Prostate gland (tissue), 2 donors: Measurements from ENCODE around the gene ARL3. TPM values are rescaled to one million over a fixed set of nuclear protein-coding genes. Genes with fewer than 3 reads are reported as not detected.

Experiments used
- DNase-seq: peaks from one replicate; pipeline ENCODE4 v3.0.0-alpha.2; 2019; ENCODE audit warnings: low spot score
- H3K27ac ChIP-seq, 2 donors: fragments of 200-600 bp; sonication (generic); 2 replicates each; pipeline ENCODE4 v1.5.1; 2017 to 2019
- H3K27me3 ChIP-seq: fragments of 200-600 bp; sonication (generic); replicated peaks from 2 replicates; pipeline ENCODE4 v1.5.1; 2019; ENCODE audit not compliant: insufficient read depth
- H3K36me3 ChIP-seq, 2 donors: fragments of 200-600 bp; sonication (generic); 1 replicate in 1 of 2; 2 replicates in 1 of 2; pipeline versions ENCODE4 v1.5.1 to v1.8.1; 2017 to 2019
- H3K4me1 ChIP-seq: fragments of 200-600 bp; sonication (generic); replicated peaks from 2 replicates; pipeline ENCODE4 v1.5.1; 2019
- H3K4me3 ChIP-seq, 2 donors: fragments of 200-600 bp; sonication (generic); 2 replicates each; pipeline ENCODE4 v1.5.1; 2017 to 2019
- H3K9me3 ChIP-seq: fragments of 200-600 bp; sonication (generic); 2 replicates; pipeline ENCODE4 v1.5.1; 2017
- POLR2A ChIP-seq: fragments of 450-650 bp; IDR thresholded peaks from one replicate; pipeline ENCODE4 v1.6.1; 2016; ENCODE audit warnings: antibody characterized with exemption, mild to moderate bottlenecking
- POLR2AphosphoS5 ChIP-seq: sonication (generic); formaldehyde crosslinking; IDR thresholded peaks from one replicate; pipeline ENCODE4 v1.6.1; 2017; ENCODE audit warnings: antibody characterized with exemption
- WGBS: methylation state at CpG from one replicate; pipeline ENCODE4 v1.1.5; 2018; 5-methylcytosine and 5-hydroxymethylcytosine counted together
- intact Hi-C: fragments of 100-400 bp; cut with DNase I; formaldehyde crosslinking; loops from one replicate; pipeline ENCODE4 v1.14.2; 2022
- total RNA-seq, 2 donors: library from RNA; depleted of rRNA; stranded (reverse); fragments of >200 nt; gene quantifications; one replicate each; pipeline ENCODE4 v1.1.0, GENCODE V29; 2016
- TF ChIP-seq, protein P1 (sequence below), 4 experiments: fragments of 200-600 bp in 2 of 4; fragments of 450-650 bp in 2 of 4; sonication (generic) in 2 of 4; IDR thresholded peaks; 1 replicate in 3 of 4; 2 replicates in 1 of 4; pipeline ENCODE4 v1.5.1; 2016 to 2019; ENCODE audit warnings: antibody characterized with exemption in 4 of 4, mild to moderate bottlenecking in 2 of 4, moderate library complexity in 2 of 4

ARL3 gene
- total RNA-seq, 2 donors from 2014 or later = 8.0 to 8.5 TPM

DNA sequence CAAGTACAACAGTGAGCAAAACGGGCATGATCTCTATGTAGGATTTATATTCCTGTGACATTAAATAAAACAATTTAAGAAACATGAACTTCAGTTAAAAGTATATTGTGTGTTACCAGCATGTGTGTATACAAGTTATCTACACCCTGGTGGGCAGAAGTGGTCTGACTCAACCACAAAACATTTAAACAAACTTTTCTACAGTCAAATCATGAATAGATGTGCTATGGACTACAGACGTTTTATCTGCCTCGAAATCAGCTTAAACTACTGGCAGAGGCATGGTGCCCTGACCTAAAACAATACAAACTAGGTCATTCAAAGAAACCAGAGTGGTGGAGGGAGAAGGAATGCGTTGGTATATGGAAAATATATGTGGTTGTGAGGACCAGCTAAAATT lies 3.6 kb downstream of the ARL3 start:
- no peak overlapping the region for H3K27ac ChIP-seq
- no peaks in the 10 kb centered on the region for H3K4me1 ChIP-seq
- no peaks in the 10 kb centered on the region for H3K9me3 ChIP-seq

DNA sequence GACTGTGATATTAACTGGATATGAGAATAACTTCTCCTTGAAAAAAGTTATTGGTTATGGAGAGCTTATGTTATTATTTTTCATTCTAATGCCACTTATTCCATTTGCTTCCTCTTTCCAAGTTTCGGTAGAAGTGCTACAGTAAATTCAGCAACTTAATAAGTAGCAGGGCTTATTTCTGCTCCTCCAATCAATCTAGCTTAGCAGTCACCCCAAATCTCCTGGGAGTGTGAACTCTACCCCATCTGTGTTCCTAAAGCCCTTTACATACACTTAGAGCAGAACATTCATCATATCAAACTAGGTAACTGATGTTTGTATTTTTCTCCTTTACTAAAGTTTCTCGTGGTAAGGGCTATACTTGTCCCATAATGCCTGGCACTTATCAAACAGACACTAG lies 8.7 kb downstream of the ARL3 start:
- TF ChIP-seq POLR2A = no peak
- TF ChIP-seq, protein P1, sequence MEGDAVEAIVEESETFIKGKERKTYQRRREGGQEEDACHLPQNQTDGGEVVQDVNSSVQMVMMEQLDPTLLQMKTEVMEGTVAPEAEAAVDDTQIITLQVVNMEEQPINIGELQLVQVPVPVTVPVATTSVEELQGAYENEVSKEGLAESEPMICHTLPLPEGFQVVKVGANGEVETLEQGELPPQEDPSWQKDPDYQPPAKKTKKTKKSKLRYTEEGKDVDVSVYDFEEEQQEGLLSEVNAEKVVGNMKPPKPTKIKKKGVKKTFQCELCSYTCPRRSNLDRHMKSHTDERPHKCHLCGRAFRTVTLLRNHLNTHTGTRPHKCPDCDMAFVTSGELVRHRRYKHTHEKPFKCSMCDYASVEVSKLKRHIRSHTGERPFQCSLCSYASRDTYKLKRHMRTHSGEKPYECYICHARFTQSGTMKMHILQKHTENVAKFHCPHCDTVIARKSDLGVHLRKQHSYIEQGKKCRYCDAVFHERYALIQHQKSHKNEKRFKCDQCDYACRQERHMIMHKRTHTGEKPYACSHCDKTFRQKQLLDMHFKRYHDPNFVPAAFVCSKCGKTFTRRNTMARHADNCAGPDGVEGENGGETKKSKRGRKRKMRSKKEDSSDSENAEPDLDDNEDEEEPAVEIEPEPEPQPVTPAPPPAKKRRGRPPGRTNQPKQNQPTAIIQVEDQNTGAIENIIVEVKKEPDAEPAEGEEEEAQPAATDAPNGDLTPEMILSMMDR (IDR thresholded peaks at IDR 0.05) = no peak
- TF ChIP-seq POLR2AphosphoS5 = no peak
- 75% methylated on average over 2 of the region's 2 CpGs for WGBS
- intact Hi-C loops = no loop called here

More for the DNA sequence above, 3.6 kb downstream of the ARL3 start:
- no peak for DNase-seq
- intact Hi-C loops = loop anchor here (5.0 kb wide), 1 partner anchor 63 kb away; no protein-coding TSS in a partner anchor
- H3K4me3 ChIP-seq = no peak overlapping the region
- TF ChIP-seq POLR2A (no peak), POLR2AphosphoS5 (no peak)
- TF ChIP-seq, protein P1 (IDR thresholded peaks at IDR 0.05) = no peak
- H3K27me3 ChIP-seq = no peaks in the 10 kb centered on the region
- WGBS = 22% methylated on average over 4 of the region's 4 CpGs
- H3K36me3 ChIP-seq = no peaks in the 10 kb centered on the region

DNA sequence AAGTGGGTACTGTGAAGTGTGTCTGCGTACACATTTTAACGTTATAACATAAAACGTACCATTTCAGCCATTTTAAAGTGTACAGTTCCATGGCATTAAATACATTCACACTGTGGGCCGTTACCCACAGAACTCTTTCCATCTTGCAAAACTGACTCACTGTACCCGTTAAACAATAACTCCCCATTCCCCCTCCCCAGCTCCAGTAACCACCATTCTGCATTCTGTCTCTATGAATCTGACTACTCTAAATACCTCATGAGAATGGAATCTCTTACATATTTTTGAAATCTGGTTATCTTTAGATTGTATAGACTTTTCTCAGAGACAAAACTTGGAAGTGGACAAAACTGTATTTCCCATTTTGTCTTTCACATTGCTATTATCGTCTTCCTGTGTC lies 9.3 kb downstream of the ARL3 start:
- Histone ChIP-seq H3K4me3 (no peak overlapping the region), H3K27ac (no peak overlapping the region), H3K36me3 (no peaks in the 10 kb centered on the region), H3K9me3 (no peaks in the 10 kb centered on the region), H3K27me3 (no peaks in the 10 kb centered on the region), H3K4me1 (no peaks in the 10 kb centered on the region)
- intact Hi-C loops = no loop called here
- 83% methylated on average over 6 of the region's 6 CpGs for WGBS
- DNase-seq = no peak
- TF ChIP-seq, protein P1 (IDR thresholded peaks at IDR 0.05) = no peak
- TF ChIP-seq POLR2A (no peak), POLR2AphosphoS5 (no peak)

More for the DNA sequence above, 8.7 kb downstream of the ARL3 start:
- Histone ChIP-seq H3K4me3 (no peak overlapping the region), H3K27ac (no peak overlapping the region), H3K4me1 (no peaks in the 10 kb centered on the region), H3K9me3 (no peaks in the 10 kb centered on the region), H3K36me3 (no peaks in the 10 kb centered on the region), H3K27me3 (no peaks in the 10 kb centered on the region)
- DNase-seq = no peak

DNA sequence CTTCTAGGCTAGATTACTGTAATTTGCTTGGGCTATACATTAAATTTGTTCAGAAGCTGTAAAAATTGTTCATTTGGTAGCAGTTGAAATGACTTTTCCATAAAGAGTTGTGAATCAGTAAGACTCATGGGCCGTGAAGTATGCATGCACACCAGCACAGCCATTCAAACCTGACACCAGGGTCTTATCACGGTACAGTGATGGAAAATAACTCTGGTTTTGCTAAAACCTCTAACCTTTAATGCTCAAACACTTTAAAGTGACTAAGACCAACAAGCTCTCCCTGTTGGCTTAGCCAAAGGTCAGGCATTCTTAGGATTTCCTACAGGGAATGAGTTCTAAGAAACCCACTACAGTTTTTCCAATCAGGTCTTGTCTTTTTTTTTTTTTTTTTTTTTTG lies 11.5 kb downstream of the ARL3 start:
- DNase-seq = no peak
- no peak overlapping the region for H3K4me3 ChIP-seq
- no peak overlapping the region for H3K27ac ChIP-seq
- 90% methylated on average over 2 of the region's 2 CpGs for WGBS
- intact Hi-C loops = no loop called here
- H3K27me3 ChIP-seq = no peaks in the 10 kb centered on the region
- H3K36me3 ChIP-seq = peaks cover 3 to 7% of the 10 kb centered on the region in 2 donors
- H3K9me3 ChIP-seq = no peaks in the 10 kb centered on the region
- TF ChIP-seq POLR2A (no peak), POLR2AphosphoS5 (no peak)
- TF ChIP-seq, protein P1 (IDR thresholded peaks at IDR 0.05) = no peak
- H3K4me1 ChIP-seq = no peaks in the 10 kb centered on the region

DNA sequence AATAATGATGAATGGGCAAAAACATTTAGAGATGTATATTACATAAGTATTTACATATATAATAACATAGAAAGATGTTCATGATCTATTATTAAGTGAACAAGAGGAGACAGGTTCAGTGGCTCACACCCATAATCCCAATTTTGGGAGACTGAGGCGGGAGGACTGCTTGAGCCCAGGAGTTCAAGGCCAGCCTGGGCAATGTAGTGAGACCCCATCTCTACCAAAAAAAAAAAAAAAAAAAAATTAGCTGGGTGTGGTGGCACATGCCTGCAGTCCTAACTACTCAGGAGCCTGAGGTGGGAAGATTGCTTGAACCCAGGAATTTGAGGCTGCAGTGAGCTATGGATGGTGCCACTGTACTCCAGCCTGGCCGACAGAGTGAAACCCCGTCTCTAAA lies 12.4 kb downstream of the ARL3 start:
- WGBS = 94% methylated on average over 3 of the region's 3 CpGs
- Histone ChIP-seq H3K27ac (no peak overlapping the region), H3K4me1 (no peaks in the 10 kb centered on the region), H3K36me3 (peaks cover 3 to 7% of the 10 kb centered on the region in 2 donors), H3K27me3 (no peaks in the 10 kb centered on the region), H3K4me3 (no peak overlapping the region), H3K9me3 (no peaks in the 10 kb centered on the region)
- intact Hi-C loops = no loop called here
- no peak for DNase-seq
- TF ChIP-seq POLR2AphosphoS5 (no peak), POLR2A (no peak)
- TF ChIP-seq, protein P1 (IDR thresholded peaks at IDR 0.05) = no peak
